SK-N-SH (cell line): ENCODE data around the gene PRKCA. TPM values are rescaled to one million over a fixed set of nuclear protein-coding genes. Genes with fewer than 3 reads are reported as not detected.
A peak's percentile ranks its signal among the peaks of the same experiment; 100 is the strongest.

Experiments
- CTCF ChIA-PET: fragments of 300-600, 350-600 bp; formaldehyde crosslinking; extraction: SDS; loops from one replicate; lab custom pipeline; 2021; lab: Yijun Ruan, JAX
- POLR2A ChIA-PET: fragments of 350-600 bp; sonication (Branson Sonifier 250); formaldehyde crosslinking; extraction: SDS; loops from one replicate; lab custom pipeline; 2020; ENCODE audit warnings: antibody characterized with exemption, inconsistent platforms; lab: Yijun Ruan, JAX
- DNase-seq: peaks from one replicate; pipeline ENCODE4 v3.0.0; 2012
- H2AFZ ChIP-seq: fragments of 200-600 bp; sonication (generic); 2 replicates; pipeline ENCODE4 v1.8.1; 2016; ENCODE audit warnings: antibody characterized with exemption, mild to moderate bottlenecking, low read depth
- H3F3A ChIP-seq: fragments of 200-600 bp; sonication (generic); replicated peaks from 2 replicates; pipeline ENCODE3; 2016; ENCODE audit warnings: antibody characterized with exemption, mild to moderate bottlenecking; ENCODE audit not compliant: insufficient read depth
- H3K27ac ChIP-seq, 2 experiments: fragments of 200-500 bp in 1 of 2; fragments of 200-600 bp in 1 of 2; sonication (Bioruptor generic) in 1 of 2; sonication (generic), shearing (Covaris generic) in 1 of 2; 2 replicates each; pipeline versions ENCODE4 v1.5.1 to v1.6.1; 2014 to 2016; ENCODE audit warnings: low read depth in 2 of 2, inconsistent platforms in 1 of 2, low read length in 1 of 2, mild to moderate bottlenecking in 1 of 2, mixed read lengths in 1 of 2
- H3K27me3 ChIP-seq: fragments of 200-600 bp; sonication (generic), shearing (Covaris generic); 2 replicates; pipeline ENCODE4 v1.6.1; 2016; ENCODE audit warnings: mixed run types; ENCODE audit not compliant: insufficient read depth
- H3K36me3 ChIP-seq, 2 experiments: fragments of 200-500 bp in 1 of 2; fragments of 200-600 bp in 1 of 2; sonication (Bioruptor generic) in 1 of 2; sonication (generic) in 1 of 2; replicated peaks in 1 of 2; 2 replicates each; pipeline versions ENCODE3 to v1.5.1; 2014 to 2016; ENCODE audit warnings: low read length in 1 of 2, mild to moderate bottlenecking in 1 of 2; ENCODE audit not compliant: insufficient read depth in 2 of 2, control insufficient read depth in 1 of 2
- H3K4me1 ChIP-seq, 2 experiments: fragments of 200-500 bp in 1 of 2; fragments of 200-600 bp in 1 of 2; sonication (Bioruptor generic) in 1 of 2; sonication (generic), shearing (Covaris generic) in 1 of 2; 2 replicates each; pipeline versions ENCODE4 v1.5.1 to v1.6.1; 2014 to 2016; ENCODE audit warnings: low read depth in 1 of 2, low read length in 1 of 2, mixed run types in 1 of 2; ENCODE audit not compliant: insufficient read depth in 2 of 2, control insufficient read depth in 1 of 2
- H3K4me2 ChIP-seq: fragments of 200-600 bp; sonication (generic), shearing (Covaris generic); 2 replicates; pipeline ENCODE4 v1.6.1; 2017; ENCODE audit warnings: mixed run types
- H3K4me3 ChIP-seq, 2 experiments: fragments of 200-500 bp in 1 of 2; fragments of 200-600 bp in 1 of 2; sonication (Bioruptor generic) in 1 of 2; sonication (generic), shearing (Covaris generic) in 1 of 2; 2 replicates each; pipeline versions ENCODE4 v1.5.1 to v1.8.1; 2014 to 2016; ENCODE audit warnings: low read depth in 2 of 2, inconsistent platforms in 1 of 2, low read length in 1 of 2, mild to moderate bottlenecking in 1 of 2, mixed read lengths in 1 of 2, moderate library complexity in 1 of 2
- H3K79me2 ChIP-seq: fragments of 200-600 bp; sonication (generic); 2 replicates; pipeline ENCODE4 v1.8.1; 2017; ENCODE audit warnings: mild to moderate bottlenecking; ENCODE audit not compliant: insufficient read depth
- H3K9ac ChIP-seq: fragments of 200-600 bp; sonication (generic); 2 replicates; pipeline ENCODE4 v1.6.1; 2017; ENCODE audit warnings: mixed run types
- H3K9me2 ChIP-seq: fragments of 200-600 bp; sonication (generic); 2 replicates; pipeline ENCODE4 v1.6.1; 2017; ENCODE audit warnings: mixed run types
- H3K9me3 ChIP-seq: fragments of 200-600 bp; sonication (generic); 2 replicates; pipeline ENCODE4 v1.6.1; 2017; ENCODE audit warnings: mixed run types, mild to moderate bottlenecking, moderate library complexity
- H4K20me1 ChIP-seq: fragments of 200-600 bp; sonication (generic); 2 replicates; pipeline ENCODE4 v1.6.1; 2017; ENCODE audit warnings: mild to moderate bottlenecking, mixed run types; ENCODE audit not compliant: insufficient read depth
- CHD2 ChIP-seq: fragments of 150-350 bp; IDR thresholded peaks from 2 replicates; pipeline ENCODE4 v1.6.1; 2018; ENCODE audit warnings: low read length; ENCODE audit not compliant: partially characterized antibody
- CTCF ChIP-seq: fragments of 200-600 bp; sonication (generic); IDR thresholded peaks from 2 replicates; pipeline ENCODE4 v1.6.1; 2017; ENCODE audit warnings: antibody characterized with exemption, mild to moderate bottlenecking, moderate library complexity
- FOSL2 ChIP-seq: IDR thresholded peaks from 2 replicates; pipeline ENCODE4 v1.4.0; 2012; ENCODE audit warnings: low read depth, mild to moderate bottlenecking, moderate library complexity, borderline replicate concordance
- FOXJ3 ChIP-seq: sonication (generic); formaldehyde crosslinking; IDR thresholded peaks from 2 replicates; pipeline ENCODE4 v1.5.1; 2020; ENCODE audit warnings: mild to moderate bottlenecking, missing genetic modification reagents
- MEF2A ChIP-seq: IDR thresholded peaks from 2 replicates; pipeline ENCODE4 v1.4.0; 2012; ENCODE audit warnings: low read depth, borderline replicate concordance
- MXI1 ChIP-seq: IDR thresholded peaks from 2 replicates; pipeline ENCODE4 v1.6.1; 2012; ENCODE audit warnings: mild to moderate bottlenecking, low read depth, low read length, improper control_type of control experiment
- NFIC ChIP-seq: IDR thresholded peaks from 2 replicates; pipeline ENCODE4 v1.4.0; 2012; ENCODE audit warnings: borderline replicate concordance
- NRF1 ChIP-seq: IDR thresholded peaks from 2 replicates; pipeline ENCODE4 v1.6.1; 2012; ENCODE audit warnings: low read depth, mild to moderate bottlenecking, low read length
- PBX3 ChIP-seq: IDR thresholded peaks from 2 replicates; pipeline ENCODE4; 2012
- POLR2AphosphoS5 ChIP-seq: IDR thresholded peaks from 2 replicates; pipeline ENCODE4 v1.6.1; 2012; ENCODE audit warnings: low read depth, low read length
- RFX5 ChIP-seq: IDR thresholded peaks from 2 replicates; pipeline ENCODE4 v1.6.1; 2012; ENCODE audit warnings: mild to moderate bottlenecking, improper control_type of control experiment, low read length
- SIN3A ChIP-seq: IDR thresholded peaks from 2 replicates; pipeline ENCODE4 v1.6.1; 2012; ENCODE audit warnings: low read depth, mild to moderate bottlenecking, low read length, moderate library complexity, borderline replicate concordance
- TCF12 ChIP-seq: IDR thresholded peaks from 2 replicates; pipeline ENCODE4 v1.4.0; 2012
- TEAD4 ChIP-seq: IDR thresholded peaks from 2 replicates; pipeline ENCODE4 v1.4.0; 2012; ENCODE audit warnings: mild to moderate bottlenecking, borderline replicate concordance; ENCODE audit not compliant: insufficient read depth
- USF2 ChIP-seq: fragments of 150-350 bp; IDR thresholded peaks from 2 replicates; pipeline ENCODE4 v1.6.1; 2017; ENCODE audit warnings: antibody characterized with exemption, low read length, low read depth, borderline replicate concordance
- ZBTB33 ChIP-seq: IDR thresholded peaks from 2 replicates; pipeline ENCODE4 v1.4.0; 2012; ENCODE audit warnings: low read depth, borderline replicate concordance
- WGBS: methylation state at CpG from one replicate; pipeline ENCODE4 v1.1.6; 2017; ENCODE audit warnings: low lambda C conversion rate; 5-methylcytosine and 5-hydroxymethylcytosine counted together
- polyA plus RNA-seq, 3 experiments: library from polyadenylated mRNA; depleted of rRNA; stranded (reverse); fragments of >200 nt; gene quantifications; 2 replicates each; pipeline ENCODE4 v1.2.3, GENCODE V29; 2012

The PRKCA gene
- polyA plus RNA-seq, 1 of the 3 experiments (the other 2 are of a cell fraction): 108 TPM

GRCh38 chr17:66518108-66518507 lies 215.7 kb downstream of the PRKCA start (continued):
- TF ChIP-seq CTCF (no peak), NRF1 (no peak), TCF12 (no peak), CHD2 (no peak), PBX3 (no peak)

- Histone ChIP-seq H3K4me3 (no peak overlapping the region), H3K9me3 (no peaks in the 10 kb centered on the region), H3K9me2 (no peaks in the 10 kb centered on the region), H3F3A (peaks cover 15% of the 10 kb centered on the region), H3K9ac (no peak overlapping the region), H3K4me2 (no peak overlapping the region), H4K20me1 (peaks cover 48% of the 10 kb centered on the region), H3K27me3 (no peaks in the 10 kb centered on the region), H3K4me1 (peaks cover 17 to 18% of the 10 kb centered on the region in 2 experiments; a peak in 3 of 4 replicates), H2AFZ (no peak overlapping the region), H3K79me2 (peaks cover 100% of the 10 kb centered on the region), H3K36me3 (peaks cover 3 to 14% of the 10 kb centered on the region in 2 experiments), H3K27ac (no peak overlapping the region; a peak in 1 of 4 replicates)
- WGBS: 88% methylated on average over 2 of the region's 2 CpGs
- DNase-seq: peak; percentile 49
- ChIA-PET CTCF (interaction anchor here (1.2 to 2.7 kb wide), 3 partner anchors 11 to 50 kb away, joined by 3 to 11 read pairs (median 3); no protein-coding TSS in a partner anchor), POLR2A (no interaction called here)
- 0 out of 2 replicates have a peak, but pooled peaks have one; percentile 36 for TF ChIP-seq RFX5
- no peak for TF ChIP-seq MEF2A
These were observed 216.3 kb downstream of the PRKCA start for GRCh38 chr17:66518677-66519076.

GRCh38 chr17:66519154-66519553 lies 216.7 kb downstream of the PRKCA start:
- Histone ChIP-seq H3K27me3 (no peaks in the 10 kb centered on the region), H3K79me2 (peaks cover 100% of the 10 kb centered on the region), H3K9ac (no peak overlapping the region), H3K4me1 (peaks cover 18 to 20% of the 10 kb centered on the region in 2 experiments; a peak in 3 of 4 replicates), H3K9me2 (no peaks in the 10 kb centered on the region), H3K4me3 (no peak overlapping the region), H3F3A (peaks cover 13% of the 10 kb centered on the region), H3K9me3 (no peaks in the 10 kb centered on the region), H3K27ac (no peak overlapping the region), H3K36me3 (peaks cover 3 to 10% of the 10 kb centered on the region in 2 experiments), H3K4me2 (no peak overlapping the region), H4K20me1 (peaks cover 48% of the 10 kb centered on the region), H2AFZ (no peak overlapping the region)
- CTCF ChIA-PET: interaction anchor here (1.0 to 2.7 kb wide), 4 partner anchors 11 to 50 kb away, joined by 3 to 11 read pairs (median 3); no protein-coding TSS in a partner anchor
- TF ChIP-seq CTCF (no peak), TEAD4 (no peak), TCF12 (no peak), SIN3A (no peak), FOXJ3 (no peak), USF2 (no peak), MXI1 (no peak), ZBTB33 (no peak), POLR2AphosphoS5 (no peak), NFIC (no peak), NRF1 (no peak), FOSL2 (no peak)
- 97% methylated on average over 3 of the region's 3 CpGs for whole genome bisulfite sequencing
- no peak for DNase-seq
- POLR2A ChIA-PET: no interaction called here
